ENCODE data around the gene GCK.

DNA sequence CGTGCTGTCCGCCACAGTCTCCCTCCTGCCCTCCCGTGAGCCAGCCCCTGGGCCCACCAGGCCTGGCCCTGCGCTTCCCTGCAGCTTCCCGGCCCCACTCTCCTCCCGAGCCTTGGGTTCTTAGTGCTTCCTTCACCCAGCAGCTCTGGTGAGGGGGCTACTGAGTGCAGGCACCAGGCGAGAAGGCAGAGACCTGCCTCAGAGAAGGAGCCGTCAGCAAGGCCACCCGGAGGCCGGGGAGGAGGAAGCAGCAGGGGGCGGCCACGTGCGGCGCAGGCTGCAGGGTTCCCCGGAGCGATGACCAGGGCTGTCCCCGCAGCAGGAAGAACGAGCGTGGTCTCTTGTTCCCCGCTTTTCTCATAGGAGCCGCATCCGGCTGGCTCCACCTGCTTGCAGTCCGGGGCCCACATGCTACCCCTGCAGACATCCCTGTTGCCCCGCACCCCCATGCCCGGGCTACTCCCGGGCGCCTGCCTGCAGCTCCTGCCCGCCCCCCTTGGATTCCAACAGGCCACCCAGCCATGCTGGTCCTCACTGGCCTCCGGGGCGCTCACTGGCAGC lies 32.1 kb upstream of the GCK start:
- TF ChIP-seq, protein P1, sequence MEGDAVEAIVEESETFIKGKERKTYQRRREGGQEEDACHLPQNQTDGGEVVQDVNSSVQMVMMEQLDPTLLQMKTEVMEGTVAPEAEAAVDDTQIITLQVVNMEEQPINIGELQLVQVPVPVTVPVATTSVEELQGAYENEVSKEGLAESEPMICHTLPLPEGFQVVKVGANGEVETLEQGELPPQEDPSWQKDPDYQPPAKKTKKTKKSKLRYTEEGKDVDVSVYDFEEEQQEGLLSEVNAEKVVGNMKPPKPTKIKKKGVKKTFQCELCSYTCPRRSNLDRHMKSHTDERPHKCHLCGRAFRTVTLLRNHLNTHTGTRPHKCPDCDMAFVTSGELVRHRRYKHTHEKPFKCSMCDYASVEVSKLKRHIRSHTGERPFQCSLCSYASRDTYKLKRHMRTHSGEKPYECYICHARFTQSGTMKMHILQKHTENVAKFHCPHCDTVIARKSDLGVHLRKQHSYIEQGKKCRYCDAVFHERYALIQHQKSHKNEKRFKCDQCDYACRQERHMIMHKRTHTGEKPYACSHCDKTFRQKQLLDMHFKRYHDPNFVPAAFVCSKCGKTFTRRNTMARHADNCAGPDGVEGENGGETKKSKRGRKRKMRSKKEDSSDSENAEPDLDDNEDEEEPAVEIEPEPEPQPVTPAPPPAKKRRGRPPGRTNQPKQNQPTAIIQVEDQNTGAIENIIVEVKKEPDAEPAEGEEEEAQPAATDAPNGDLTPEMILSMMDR (IDR thresholded peaks at IDR 0.05): no peak
- TF ChIP-seq ZFX (IDR thresholded peaks at IDR 0.05; ENCODE audit: borderline replicate concordance): no peak

Data from 22Rv1 (cell line).